NCI-H1930 (cell line): ENCODE results near the gene STK32C.

ENCODE experiments used
- DNase-seq, 2 experiments: peaks; one replicate each; lab custom pipeline; 2025; lab: John Stamatoyannopoulos, UW

Gene STK32C

DNA sequence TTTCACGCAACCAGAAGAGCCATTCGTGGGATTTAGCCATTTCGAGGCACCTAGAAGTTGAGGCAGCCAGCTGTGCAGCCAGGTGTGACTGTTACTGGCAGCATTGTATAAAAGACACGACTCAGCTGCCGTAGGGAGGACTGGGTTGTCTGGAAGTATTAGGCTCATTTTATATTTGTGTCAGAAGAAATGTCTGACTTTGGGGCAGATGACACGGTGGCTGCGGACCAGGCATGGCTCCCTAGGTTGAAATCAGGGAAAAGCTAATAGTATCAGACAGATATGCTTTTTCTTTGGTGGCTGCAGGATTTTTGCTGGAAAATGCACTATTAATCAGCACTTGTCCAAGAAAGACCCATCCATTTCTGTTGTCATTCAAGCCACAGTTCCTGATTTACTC, 125.2 kb downstream of the STK32C start:
- DNase-seq, result no peak

DNA sequence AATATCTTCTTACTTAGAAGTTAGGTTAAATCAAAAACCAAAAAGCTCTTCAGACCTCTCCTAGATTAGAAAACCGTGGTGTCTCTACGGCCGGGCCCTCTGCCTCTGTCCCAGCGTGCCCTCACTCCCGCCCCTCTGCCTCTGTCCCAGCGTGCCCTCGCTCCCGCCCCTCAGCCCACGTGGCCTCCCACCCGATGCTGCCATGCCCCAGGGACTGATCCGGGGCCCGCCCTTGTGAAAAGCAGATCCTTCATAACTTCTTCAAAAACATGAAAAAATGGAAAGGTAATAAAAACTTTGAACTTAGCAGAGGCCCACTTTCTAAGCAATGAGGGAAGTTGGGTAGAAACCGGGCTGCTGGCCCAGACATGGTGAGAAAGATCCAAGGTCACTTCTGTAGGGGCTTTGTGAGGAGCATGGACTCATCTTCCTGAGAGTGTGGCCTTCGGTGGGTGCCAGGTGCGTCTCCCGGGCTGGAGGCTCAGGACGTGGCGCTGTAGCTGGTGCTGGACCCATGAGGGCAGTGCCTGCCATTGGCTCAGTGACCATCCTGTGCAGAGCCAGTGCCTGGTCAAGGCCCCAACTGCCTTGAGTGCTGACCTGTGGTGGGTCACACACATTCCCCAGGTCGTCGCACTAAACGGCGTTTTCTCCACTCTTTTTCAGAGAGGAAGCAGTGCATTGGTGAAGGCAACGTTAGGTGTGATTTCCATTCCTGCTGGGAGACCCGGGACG, 125.9 kb downstream of the STK32C start:
- DNase-seq, result no peak

- DNase-seq, result no peak
These were observed 127.0 kb downstream of the STK32C start for GRCh38 chr10:132180736-132181135.

- no peak for DNase-seq
These were observed 128.0 kb downstream of the STK32C start for GRCh38 chr10:132179551-132180392.

DNA sequence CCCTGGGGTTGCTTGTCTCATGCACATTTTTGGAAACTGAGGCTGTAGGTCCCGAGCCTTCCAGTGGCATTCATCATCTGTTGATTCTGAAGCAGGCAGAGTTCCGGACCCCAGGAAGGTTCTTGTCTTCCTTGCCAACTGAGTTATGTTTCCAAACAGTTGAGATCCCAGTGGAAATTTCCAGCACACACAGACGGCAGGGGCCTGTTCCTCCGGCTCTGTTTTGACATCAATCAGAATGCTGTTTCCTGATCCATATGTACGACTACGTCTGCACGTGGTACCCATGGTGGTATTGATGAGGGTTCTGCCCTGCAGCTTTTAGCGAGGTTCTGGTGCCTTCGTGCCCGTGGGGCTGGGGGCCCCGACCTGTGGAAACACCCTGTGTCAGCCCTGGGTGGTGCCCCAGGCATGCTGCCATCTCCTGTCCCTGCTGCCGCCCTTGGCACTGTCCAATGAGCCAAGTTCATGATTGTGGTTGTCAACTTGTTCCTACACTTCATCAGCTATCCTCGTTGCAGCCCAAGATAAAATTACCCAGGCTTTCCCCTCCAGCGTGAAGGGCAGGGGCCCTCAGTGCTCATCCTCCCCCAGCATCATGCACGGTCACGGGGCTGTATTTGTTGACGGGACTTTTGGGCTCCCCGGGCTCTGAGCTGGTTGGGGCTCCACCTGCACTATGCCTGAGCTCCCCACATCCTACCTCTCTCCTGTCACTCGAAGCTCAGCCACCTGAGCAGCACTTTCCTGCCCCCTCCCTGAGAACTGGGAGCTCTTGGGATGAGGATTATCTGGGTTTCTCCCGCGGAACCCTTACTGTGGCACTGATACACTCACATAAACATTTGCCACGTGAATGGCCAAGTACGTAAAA, 128.8 kb downstream of the STK32C start:
- no peak for DNase-seq

DNA sequence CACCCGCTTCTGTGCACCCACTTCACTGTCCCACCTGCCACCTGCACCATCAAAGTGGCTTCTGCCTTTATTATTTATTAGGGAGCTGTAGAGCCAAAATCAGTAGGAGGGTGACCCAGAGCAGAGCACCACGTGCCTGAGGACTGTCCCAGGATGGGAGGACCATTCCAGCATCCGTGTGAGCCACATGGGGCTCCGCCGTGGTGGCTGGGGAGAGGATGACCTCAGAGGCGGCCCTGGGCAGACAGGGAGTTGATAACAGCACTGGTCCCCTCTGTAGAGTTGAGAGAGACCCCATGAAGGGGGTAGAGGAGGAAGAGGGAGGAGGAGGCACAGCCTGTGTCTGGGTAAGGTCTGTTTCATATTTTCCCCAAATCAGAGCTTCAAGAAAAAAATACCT, 129.7 kb downstream of the STK32C start:
- no peak for DNase-seq

- no peak for DNase-seq
These were observed 130.9 kb downstream of the STK32C start for GRCh38 chr10:132176623-132177500.

- DNase-seq, result no peak
These were observed 131.7 kb downstream of the STK32C start for GRCh38 chr10:132175907-132176581.

DNA sequence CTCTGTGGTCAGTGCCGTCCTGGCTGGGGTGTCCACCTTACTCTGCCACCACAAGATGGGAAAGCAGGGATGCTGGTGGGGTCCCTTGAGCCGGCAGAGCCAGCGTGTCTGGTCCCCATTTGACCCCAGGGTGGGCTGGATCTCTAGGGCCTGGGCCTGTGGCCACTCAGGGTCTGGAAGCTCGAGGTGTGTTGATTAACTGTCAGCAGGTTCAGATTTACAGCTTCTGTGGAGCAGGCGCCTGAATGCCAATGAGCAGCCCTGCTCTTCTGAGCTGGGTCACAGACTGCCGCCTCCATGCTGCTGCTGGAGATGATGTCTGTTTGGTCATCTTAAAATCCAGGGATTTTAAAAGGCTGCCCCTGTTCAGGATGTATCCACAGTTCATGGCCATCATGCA, 132.3 kb downstream of the STK32C start:
- no peak for DNase-seq

DNA sequence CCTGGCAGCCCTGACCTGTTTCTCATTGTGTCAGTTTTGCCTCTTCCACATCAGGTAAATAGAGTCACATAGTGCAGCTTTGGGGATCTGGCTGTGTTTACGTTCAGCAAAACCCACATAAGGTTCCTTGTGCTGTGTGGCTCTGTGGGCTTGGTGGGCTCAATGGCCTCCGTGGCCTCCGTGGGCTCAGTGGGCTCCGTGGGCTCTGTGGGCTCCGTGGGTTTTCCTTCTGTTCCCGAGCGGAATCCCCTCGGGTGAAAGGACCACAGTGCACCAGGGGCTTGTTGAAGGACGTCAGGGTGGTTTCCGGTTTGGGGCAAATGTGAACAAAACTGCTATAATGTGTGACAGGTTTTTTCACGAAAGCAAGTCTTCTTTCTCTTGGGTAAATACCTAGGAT, 133.5 kb downstream of the STK32C start:
- DNase-seq, result no peak

GRCh38 chr10:132173185-132173584, 134.6 kb downstream of the STK32C start:
- DNase-seq, result no peak

GRCh38 chr10:132172091-132173066, 135.4 kb downstream of the STK32C start:
- DNase-seq, result peak in 1 of 2 experiments; percentile 4

DNA sequence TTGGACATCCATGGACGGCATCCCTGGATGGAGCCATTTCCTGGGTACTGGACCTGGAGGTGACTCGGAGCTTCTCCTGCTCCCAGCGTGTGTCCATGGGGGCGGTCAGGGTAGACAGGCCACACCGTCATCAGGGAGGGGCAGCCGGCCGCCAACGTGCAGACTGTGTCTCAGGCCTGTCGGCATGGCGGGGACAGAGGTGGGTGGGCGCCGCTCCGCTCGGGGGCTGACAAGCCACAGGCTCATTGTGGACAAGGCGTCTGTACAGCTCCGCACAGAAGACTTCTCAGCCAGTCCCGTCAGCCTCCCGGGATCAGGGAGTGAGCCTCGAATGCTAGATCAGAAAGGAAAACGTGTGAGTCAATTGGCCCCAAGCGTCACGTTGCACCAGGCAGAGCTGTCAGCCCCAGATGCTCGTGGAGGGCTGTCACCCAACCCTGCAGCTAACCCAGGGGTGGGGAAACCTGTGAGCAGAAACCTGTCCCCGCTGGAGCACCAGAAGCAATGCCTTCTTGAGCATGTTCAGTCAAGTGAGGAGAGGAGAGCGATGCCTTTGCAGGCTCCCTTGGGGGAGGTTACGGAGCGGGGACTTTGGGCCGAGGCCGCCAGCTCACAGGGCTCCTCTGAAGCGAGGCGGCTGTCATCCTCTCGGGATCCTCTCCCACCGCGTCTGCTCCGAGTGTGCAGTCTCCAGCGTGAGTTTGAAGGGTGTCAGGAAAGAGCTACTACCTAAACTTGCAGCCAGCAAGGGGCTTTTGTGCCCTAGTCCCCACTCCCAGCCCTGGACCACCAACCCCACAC, 137.0 kb downstream of the STK32C start:
- DNase-seq, result no peak

- DNase-seq, result no peak
These were observed 137.8 kb downstream of the STK32C start for GRCh38 chr10:132169766-132170560.

DNA sequence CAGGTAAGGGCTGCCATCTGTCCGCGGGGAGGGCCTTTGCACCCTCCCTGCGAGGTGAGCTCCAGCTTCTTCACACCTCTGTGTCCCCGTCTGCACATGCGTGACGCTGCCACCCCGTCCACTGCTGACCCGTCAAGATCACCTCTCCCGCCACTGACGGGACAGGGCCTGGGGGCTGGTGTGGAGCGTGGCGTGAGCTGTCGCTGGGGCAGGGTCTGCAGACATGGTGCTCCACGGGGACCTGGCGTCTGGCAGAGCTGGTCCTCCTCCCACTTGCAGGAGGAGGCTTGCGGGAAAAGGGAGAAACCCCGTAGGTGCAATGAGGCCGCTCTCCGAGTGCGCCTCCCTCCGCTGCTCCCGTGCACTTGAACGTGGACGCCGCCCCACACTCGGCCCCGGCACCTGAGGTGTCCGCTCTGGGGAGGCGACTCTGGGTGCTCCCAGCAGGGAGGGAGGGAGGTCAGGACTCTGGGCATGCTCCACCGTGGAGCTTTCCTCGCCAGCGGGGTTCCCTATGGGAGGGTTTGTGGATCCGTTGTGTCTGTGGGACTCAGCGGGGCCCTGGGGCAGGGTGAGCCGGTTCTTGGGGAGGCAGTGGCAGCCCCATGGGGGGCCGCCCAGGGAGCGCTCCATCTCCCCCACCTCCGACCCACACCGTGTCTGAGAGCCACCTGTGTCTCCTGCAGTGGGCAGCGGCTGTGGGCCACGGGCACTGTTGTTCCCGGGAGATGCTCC, 138.6 kb downstream of the STK32C start:
- no peak for DNase-seq

- DNase-seq, result no peak
These were observed 139.1 kb downstream of the STK32C start for GRCh38 chr10:132168571-132169030.

GRCh38 chr10:132167976-132168375, 139.8 kb downstream of the STK32C start:
- no peak for DNase-seq
